ENCODE measurements around the gene ZNF3.

ZNF3 gene

DNA sequence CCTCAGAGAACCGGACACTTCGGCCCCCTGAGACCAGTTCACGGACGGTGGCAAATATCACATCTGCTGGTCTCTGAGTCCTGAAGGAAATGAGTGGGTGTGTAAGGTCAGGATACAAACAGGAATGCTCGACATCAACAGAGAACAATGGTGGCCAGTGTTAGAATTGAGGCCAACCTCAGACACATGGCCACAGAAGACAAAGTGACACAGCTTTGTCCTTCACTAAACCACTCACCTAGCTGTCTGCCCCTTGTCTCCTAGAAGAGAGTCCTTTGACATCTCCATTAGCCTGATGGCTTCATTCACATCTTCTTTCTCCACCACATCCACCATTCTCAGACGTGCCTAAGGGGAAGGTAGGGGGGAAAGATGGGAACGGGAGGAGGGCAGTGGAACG lies 11.5 kb upstream of the ZNF3 start:
- TF ChIP-seq, protein P1, sequence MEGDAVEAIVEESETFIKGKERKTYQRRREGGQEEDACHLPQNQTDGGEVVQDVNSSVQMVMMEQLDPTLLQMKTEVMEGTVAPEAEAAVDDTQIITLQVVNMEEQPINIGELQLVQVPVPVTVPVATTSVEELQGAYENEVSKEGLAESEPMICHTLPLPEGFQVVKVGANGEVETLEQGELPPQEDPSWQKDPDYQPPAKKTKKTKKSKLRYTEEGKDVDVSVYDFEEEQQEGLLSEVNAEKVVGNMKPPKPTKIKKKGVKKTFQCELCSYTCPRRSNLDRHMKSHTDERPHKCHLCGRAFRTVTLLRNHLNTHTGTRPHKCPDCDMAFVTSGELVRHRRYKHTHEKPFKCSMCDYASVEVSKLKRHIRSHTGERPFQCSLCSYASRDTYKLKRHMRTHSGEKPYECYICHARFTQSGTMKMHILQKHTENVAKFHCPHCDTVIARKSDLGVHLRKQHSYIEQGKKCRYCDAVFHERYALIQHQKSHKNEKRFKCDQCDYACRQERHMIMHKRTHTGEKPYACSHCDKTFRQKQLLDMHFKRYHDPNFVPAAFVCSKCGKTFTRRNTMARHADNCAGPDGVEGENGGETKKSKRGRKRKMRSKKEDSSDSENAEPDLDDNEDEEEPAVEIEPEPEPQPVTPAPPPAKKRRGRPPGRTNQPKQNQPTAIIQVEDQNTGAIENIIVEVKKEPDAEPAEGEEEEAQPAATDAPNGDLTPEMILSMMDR (IDR thresholded peaks at IDR 0.05; ENCODE audit: low read depth, low read length): no peak
- H3K4me3 ChIP-seq (ENCODE audit: low read depth, low read length): no peak overlapping the region

DNA sequence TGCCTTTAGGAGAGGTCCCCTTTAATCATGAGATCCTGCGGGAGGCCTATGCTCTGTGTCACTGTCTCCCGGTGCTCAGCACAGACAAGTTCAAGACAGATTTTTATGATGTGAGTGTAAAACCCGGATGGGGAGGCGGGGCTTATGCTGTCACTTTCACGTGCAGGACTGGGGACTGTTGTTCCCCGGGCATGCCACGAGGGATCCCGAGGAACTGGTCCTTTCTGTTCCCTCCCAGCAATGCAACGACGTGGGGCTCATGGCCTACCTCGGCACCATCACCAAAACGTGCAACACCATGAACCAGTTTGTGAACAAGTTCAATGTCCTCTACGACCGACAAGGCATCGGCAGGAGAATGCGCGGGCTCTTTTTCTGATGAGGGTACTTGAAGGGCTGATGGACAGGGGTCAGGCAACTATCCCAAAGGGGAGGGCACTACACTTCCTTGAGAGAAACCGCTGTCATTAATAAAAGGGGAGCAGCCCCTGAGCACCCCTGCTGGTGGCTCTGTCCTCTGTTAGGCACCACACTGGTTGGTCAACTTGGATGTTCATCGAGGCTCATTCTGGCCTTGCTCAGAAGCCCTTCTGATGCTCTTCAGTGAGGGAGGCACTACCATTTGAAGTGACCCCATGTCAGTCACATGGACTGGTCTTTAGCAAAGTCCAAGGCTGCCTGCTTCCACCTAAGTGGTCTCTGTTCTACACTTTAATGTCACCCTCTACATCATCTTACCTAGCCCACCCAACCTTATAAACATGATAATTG lies 10.1 kb upstream of the ZNF3 start:
- TF ChIP-seq, protein P1 (IDR thresholded peaks at IDR 0.05; ENCODE audit: low read depth, low read length): no peak
- no peak overlapping the region for H3K4me3 ChIP-seq (ENCODE audit: low read depth, low read length)

DNA sequence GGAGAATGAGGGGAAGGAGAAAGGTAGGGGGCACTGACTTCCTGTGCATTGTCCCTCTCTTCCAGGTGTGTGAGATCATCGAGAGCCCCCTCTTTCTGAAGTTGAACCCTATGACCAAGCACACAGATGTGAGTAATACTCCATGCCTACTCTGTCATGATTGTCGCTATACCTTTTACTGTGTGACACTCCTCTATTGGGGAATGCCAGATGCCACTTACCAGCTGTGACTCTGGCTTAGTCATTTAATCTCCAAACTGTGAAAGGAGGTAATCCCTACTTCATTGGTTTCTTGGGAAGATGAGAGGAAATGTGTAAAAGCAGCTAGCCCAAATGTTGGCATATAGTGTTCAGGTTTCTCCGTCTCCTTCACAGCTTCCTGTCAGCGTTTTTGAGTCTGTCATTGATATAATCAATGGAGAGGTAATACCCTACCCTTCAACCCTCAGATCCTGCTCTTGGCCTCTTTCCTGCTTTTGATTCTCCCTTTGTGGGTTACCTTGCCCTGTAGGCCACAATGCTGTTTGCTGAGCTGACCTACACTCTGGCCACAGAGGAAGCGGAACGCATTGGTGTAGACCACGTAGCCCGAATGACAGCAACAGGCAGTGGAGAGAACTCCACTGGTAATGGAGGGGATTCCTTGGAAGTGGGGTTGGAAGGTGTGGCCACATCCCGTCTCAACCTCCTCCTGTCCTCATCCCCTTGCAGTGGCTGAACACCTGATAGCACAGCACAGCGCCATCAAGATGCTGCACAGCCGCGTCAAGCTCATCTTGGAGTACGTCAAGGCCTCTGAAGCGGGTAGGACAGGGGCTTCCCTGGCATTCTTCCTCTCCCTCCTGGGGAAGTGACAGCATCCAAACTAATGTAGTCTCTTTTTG lies 9.2 kb upstream of the ZNF3 start:
- H3K4me3 ChIP-seq (ENCODE audit: low read depth, low read length): no peak overlapping the region
- TF ChIP-seq, protein P1 (IDR thresholded peaks at IDR 0.05; ENCODE audit: low read depth, low read length): no peak

DNA sequence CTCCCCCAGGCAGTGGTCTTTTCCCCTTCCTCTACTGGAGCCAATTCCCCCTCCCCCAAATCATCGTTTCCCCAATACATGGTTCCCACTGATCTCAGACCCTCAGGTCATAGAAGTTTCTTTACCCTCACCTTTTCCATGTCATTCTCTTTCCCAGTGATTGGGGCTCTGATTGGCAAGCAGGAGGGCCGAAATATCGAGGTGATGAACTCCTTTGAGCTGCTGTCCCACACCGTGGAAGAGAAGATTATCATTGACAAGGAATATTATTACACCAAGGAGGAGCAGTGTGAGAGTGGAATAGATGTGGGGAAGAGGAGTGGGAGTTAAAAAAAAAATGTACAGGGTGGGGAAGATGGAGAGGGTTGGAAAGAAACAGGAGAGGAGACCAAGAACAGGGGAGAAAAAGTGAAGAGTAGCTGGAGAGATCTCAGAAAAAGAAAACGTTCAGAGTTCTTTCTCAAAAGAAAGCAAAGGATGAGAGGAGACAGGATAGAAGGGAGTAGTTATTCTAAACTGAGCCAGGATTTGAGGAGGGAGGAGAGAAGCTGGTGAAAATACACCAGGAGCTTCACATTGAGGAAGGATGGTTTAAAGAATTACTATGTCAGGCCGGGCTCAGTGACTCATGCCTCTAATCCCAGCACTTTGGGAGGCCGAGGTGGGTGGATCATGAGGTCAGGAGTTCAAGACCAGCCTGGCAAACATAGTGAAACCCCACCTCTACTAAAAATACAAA lies 8.1 kb upstream of the ZNF3 start:
- peak overlapping the region; percentile 76 for H3K4me3 ChIP-seq (ENCODE audit: low read depth, low read length)
- TF ChIP-seq, protein P1 (IDR thresholded peaks at IDR 0.05; ENCODE audit: low read depth, low read length): no peak

DNA sequence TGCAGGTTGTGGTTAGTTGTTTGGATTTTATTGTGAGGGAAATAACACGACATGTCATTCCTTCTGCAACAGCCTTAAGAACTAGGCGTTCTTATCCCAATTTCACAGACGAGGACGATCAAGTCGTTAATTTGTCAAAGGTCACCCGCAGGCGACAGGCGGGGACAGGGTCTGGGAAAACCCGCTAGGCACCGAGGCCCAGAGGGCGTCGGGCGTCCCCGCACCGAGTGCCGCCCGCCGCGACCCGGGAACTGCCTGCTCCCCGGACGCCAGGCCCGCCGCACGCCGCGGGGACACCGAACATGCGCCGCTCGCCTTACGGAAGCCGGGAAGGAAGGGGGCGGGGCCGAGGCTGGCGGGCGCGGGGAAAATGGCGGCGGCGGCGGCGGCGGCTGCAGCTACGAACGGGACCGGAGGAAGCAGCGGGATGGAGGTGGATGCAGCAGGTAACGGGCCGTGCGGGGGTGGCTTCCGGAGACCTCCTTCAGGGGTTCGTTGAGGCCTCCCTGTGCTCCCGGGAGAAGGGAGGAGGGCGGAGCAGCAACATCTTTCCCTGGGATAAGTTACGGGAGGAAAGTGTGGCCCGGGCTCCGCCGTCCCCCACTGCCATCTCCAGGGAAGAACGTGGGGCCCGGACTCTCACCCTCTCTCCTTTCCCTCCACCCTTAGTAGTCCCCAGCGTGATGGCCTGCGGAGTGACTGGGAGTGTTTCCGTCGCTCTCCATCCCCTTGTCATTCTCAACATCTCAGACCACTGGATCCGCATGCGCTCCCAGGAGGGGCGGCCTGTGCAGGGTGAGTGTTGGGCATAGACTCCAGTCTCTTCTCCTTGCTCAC lies 7.3 kb upstream of the ZNF3 start, which contains the start of gene COPS6:
COPS6 (plus strand) TSS at position 349 of the 837 bp plus-strand sequence; CDS start at position 371, 22 bp downstream.
- TF ChIP-seq, protein P1 (IDR thresholded peaks at IDR 0.05; ENCODE audit: low read depth, low read length): no peak
- peak within 1 kb of the TSS; percentile 76 for H3K4me3 ChIP-seq (ENCODE audit: low read depth, low read length)

DNA sequence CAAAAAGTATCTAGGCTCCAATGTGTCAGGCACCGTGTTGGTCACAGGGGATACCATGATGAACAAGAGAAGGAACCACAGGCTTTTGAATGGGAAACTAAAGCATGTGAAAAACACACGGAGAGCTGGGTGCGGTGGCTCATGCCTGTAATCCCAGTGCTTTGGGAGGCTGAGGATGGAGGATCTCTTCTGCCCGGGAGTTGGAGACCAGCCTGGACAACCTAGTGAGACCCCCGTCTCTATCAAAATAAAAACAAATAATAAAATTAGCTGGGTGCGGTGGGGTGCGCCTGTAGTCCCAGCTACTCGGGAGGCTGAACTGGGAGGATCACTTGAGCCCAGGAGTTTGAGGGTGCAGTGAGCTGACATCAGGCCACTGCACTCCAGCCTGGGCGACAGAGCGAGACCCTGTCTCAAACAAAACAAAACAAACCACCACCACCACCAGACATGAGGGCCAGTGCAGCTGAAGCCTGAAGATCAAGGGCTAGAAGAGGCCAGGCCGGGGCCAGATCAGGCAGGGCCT lies 6.6 kb upstream of the ZNF3 start:
- peak overlapping the region; percentile 76 for H3K4me3 ChIP-seq (ENCODE audit: low read depth, low read length)
- TF ChIP-seq, protein P1 (IDR thresholded peaks at IDR 0.05; ENCODE audit: low read depth, low read length): no peak

Data from WI38 (cell line).